DMS153 treated with DMSO at 0.1 percent for 48 hours (cell line): ENCODE measurements around the gene TPCN1.

Experiments used
- DNase-seq: peaks from one replicate; lab custom pipeline; 2025; ENCODE audit not compliant: unreplicated experiment; lab: John Stamatoyannopoulos, UW

Gene TPCN1

DNA sequence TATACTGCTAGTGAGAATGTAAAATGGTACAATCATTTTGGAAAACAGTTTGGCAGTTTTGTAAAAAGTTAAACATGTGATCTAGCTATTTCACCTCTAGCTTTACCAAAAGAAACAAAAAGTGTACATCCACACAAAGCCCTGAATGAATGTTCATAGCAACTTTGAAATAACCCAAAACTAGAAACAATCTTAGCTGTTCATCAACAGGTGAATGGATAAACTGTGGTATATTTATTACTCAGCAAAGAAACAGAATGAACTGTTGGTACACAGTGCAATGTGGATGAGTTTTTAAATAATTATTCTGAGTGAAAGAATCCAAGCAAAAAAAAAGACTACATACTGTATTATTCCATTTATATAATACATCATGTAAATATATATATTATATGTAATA, 36.3 kb downstream of the TPCN1 start:
- no peak for DNase-seq

DNA sequence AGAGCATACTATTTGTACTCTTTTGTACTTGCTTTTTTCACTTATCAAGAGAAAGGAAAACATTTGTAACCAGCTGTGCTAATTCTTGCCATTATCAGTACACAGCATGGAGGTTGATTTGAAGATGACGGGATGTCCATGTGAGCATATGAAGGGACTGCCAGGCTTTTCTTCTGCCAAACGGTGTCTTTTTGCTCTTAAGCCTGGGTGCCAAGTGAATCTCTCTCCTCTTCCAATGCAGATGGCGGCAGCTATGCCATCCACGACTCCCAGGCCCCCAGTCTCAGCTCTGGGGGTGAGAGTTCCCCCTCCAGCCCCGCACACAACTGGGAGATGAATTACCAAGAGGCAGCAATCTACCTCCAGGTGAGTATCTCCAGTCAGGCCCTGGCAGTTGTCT, 38.9 kb downstream of the TPCN1 start:
- no peak for DNase-seq

- no peak for DNase-seq
These were observed 39.5 kb downstream of the TPCN1 start for GRCh38 chr12:113260636-113261300.

DNA sequence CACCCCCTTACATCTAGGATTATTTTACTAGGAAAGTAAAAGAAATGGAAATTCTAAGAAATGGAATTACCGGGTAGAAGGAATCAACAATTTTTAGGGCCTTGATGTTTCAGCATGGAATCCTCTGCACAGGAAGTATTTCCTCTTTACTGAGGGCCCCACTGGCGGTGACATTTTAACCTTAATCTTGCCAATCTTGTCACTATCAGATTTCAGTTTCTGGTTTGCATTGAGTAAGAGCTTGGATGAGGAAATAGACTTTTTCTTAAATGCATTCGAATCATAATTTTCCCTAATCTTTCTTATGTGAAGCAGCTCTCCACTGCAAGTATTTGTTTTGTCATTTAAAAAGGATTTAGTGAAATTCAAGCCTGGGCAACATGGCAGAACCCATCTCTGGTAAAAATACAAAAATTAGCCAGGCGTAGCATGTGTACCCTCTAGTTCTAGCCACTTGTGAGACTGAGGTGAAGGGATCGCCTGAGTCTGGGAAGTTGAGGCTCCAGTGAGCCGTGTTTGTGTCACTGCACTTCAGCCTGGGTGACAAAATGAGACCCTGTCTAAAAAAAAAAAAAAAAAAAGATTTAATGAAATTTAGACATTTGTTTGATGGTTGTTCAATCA, 40.7 kb downstream of the TPCN1 start:
- no peak for DNase-seq

DNA sequence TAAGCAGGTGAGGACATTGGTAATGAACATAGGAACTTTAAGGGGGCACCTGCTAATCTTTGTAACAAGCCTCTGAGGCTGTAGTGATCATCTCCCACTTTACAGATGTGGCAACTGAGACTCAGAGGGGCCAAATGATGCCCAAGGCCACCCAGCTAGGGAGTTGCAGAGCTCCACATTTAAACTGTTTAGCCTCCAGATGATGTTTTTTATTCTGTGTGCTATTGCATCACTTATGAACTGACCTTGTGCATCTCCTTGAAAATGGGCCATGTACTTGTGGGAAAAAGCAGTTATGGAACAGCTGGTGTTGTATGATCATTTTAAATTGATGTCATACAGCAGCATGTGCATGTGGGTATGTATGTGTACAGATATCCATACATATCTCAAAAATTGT, 41.4 kb downstream of the TPCN1 start:
- DNase-seq = no peak

DNA sequence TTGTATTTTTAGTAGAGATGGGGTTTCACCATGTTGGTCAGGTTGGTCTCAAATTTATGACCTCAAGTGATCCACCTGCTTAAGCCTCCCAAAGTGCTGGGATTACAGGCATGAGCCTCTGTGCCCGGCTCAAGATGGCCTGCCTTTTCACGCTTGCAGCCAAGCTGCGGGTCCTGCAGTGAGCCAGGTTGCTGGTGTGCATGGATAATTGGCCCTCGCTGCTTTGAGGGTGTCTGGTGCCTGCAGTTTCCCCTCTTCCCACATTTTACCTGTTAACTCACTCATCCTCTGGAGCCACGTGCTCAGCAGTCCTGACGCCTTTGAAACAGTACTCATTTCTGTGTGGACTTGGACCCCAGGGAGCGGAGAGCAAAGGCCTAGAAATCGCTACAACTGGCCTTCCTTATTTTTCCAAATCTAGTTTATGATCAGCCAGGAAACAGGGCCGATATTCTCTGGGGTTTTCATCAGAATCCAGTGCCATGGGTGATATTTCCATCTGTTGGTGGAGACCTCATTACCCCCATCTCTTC, 42.2 kb downstream of the TPCN1 start:
- DNase-seq = no peak

DNA sequence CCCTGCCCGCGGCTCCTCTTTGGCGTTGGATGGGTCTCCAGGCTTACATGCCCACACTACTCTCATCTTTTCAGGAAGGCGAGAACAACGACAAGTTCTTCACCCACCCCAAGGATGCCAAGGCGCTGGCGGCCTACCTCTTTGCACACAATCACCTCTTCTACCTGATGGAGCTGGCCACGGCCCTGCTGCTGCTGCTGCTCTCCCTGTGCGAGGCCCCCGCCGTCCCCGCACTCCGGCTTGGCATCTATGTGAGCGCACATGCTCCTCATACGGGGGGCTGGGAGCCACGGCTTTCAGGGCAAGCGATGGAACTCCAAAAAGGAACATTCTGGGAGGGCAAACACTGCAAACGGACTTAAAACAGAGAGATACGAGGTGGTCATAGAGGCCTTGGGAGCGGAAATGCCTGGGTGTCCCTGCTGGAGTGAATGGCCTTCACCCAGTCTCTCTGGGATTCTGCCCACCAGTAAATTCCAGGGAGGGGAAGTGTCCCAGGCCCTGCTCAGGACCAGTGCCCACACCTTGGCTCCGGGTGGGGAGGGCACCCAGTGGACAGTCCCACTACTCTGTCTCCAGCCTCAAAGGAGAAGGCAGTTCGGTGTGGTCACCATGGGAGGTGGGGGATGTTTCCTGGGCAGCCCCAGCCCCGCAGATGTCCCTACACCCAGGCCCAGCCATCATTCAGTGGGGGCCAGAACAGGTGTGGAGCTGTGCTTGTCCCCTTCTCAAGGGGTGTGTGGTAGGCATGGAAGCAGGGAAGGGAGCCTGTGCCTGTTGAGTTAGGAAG, 45.0 kb downstream of the TPCN1 start:
- DNase-seq = no peak

DNA sequence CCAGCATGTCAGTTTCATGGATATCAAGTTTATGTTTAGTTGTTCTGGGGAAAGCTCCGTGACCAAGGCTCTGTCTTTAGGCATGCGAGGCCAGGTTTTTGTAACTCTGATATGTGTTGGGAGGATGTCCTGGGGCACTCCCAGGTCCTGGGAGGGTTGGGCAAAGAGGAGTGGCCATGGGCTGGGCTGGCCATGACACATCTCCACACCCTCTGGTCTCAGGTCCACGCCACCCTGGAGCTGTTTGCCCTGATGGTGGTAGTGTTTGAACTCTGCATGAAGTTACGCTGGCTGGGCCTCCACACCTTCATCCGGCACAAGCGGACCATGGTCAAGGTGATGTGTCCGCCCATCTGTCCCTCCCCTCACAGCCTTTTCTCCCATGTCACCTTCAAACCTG, 46.4 kb downstream of the TPCN1 start:
- no peak for DNase-seq

- no peak for DNase-seq
These were observed 46.9 kb downstream of the TPCN1 start for GRCh38 chr12:113268136-113268535.

DNA sequence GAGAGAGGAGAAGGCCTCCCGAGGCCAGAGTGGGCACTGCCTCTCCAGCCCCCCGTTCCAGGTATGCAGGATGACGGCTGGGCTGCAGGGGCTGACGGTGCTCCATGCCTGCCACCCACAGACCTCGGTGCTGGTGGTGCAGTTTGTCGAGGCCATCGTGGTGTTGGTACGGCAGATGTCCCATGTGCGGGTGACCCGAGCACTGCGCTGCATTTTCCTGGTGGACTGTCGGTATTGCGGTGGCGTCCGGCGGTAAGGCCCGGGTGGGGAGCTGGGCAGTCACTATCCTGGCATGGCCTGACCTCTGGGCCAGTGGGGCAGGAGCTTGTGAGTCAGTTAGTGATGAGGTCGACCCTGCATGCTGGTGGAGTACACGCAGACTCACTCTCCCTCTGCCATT, 47.4 kb downstream of the TPCN1 start:
- DNase-seq = no peak

- DNase-seq = no peak
These were observed 48.1 kb downstream of the TPCN1 start for GRCh38 chr12:113269257-113269943.

DNA sequence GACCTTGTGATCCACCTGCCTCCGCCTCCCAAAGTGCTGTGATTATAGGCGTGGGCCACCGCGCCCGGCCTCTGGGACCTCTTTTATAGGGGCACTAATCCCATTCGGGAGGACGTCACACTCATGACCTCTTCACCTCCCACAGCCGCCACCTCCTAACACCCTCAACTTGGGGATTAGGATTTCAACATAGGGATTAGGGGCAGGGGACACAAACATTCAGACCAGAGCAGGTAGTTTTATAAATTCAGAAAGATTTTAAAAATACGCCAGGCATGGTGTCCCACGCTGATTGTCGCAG, 49.4 kb downstream of the TPCN1 start:
- DNase-seq = no peak

DNA sequence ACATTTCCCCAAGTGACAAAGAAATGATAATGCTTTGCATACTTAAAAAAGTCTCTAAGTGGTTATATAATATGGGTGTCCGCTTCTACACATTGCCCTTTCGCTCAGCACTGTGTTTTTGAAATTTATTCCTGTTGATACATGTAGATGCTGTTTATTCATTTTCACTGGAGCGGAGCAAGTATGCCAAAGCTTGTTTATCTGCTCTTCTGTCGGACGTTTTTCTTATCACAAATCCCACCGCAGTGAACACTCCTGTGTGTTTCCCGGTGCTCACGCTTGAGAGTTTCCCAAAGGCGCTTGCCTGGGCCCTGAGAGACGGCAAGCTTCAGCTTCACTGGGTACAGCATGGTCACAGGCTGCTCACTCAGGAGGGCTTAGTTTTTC, 50.2 kb downstream of the TPCN1 start:
- no peak for DNase-seq

DNA sequence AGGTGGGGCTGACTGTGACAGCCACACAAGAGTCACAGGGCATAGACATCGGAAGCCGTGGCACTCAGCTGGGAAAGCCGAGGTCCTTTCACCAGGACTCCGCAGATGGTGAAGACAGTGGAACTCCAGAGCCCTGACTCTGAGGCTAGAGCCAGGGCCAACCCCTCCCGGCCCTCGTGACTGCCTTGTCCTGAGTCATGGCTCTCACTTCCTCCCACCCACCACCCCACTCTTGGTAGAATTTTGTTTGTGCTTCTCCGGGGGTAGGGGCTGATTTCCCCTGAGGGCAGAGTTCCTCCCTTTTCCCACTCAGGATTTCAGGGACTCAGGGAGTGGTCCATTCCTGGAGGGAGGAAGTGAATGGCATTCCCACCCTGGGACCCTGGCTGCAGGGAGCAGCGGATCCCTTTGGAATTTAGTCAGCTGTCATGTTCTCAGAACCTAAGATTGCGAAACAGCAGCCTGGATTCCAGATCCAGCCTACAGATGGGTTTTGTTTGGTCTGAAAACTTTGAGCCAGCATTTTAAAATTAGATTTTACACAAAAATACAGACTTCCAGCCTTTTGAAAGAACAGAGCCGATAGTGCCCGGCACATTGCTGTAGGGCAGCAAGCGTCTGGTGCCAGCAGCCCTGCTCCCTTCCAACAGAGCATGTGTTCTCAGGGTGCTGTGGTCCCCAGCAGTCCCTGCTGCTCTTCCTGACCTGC, 50.7 kb downstream of the TPCN1 start:
- DNase-seq = no peak

GRCh38 chr12:113273053-113273725, 51.9 kb downstream of the TPCN1 start:
- no peak for DNase-seq

DNA sequence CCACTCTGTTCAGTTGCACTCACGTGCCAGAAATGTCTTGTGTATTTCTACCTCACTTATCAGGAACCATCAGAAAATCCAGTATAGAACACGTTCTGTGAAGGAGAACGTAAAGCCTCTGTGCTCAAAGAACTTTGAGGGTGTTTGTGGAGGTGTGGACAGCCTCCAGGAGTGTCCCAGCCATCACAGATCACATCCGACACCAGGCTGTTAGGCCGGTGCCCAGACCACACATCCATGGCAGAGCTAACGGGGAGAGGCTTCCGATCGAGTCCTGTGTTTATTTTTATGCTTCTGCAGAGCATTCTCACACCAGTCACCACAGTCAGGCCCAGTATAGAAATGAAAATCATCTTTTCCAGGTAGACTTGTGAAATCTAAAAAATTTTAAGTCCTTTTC, 53.6 kb downstream of the TPCN1 start:
- no peak for DNase-seq

DNA sequence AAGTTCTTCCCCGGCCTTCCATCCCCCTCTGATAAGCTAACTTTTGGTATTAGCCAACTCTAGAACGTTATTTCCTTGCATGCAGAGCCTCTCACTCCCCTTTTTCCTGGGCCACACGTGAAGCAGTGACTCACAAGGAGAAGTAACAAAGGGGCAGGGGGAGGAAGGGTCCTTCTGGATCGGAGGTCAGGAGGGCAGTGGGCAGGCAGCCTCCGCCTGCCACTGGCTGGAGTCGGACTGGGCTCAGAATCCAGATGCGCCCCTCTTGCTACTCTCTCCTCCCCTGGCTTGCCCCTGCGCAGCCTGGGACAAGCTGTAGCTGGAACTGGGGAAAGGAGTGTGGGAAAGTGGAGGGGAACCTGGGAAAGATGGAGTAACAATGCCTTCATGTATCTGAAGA, 55.0 kb downstream of the TPCN1 start:
- DNase-seq = no peak

DNA sequence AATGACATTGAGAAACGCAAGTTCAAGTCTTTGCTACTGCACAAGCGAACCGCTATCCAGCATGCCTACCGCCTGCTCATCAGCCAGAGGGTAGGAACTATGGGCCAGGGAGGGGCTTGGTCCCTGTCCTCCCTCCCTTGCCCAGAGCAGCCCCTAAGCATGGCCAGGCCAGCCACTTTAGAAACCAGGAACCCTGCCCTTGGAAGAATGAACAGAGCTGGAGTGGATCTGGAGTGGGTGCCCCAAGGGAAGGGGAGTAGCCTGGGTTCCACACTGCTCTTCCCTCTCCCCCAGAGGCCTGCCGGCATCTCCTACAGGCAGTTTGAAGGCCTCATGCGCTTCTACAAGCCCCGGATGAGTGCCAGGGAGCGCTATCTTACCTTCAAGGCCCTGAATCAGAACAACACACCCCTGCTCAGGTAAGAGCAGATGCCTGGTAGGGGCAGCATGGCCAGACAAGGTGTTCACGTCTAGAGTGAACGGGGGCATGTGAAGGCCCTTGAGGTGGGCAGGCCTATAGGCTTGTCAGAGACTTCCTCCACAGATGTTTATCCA, 55.8 kb downstream of the TPCN1 start:
- DNase-seq = no peak

DNA sequence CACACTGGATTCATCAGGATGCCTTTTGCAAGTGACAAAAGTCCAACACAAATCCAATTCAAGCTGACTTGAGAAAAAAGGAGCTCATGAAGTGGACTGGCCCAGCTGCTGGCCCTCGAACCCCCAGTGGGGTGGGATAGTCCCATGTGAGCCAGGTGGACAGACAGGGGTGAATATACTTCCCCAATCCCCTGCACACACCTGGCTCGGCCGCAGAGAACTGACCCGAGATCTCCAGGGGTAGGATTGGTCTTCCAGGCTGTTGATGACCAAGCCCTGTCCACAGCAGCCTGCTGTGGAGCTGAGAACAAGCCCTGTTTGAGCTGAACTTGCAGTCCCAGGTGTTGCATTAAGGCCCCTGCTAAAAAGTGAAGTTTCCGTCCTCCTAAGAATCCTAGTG, 56.2 kb downstream of the TPCN1 start:
- no peak for DNase-seq

GRCh38 chr12:113278141-113278540, 56.9 kb downstream of the TPCN1 start:
- no peak for DNase-seq
